ENCODE results near the gene CACNA1I. TPM values are rescaled to one million over a fixed set of nuclear protein-coding genes. Genes with fewer than 3 reads are reported as not detected.
A peak's percentile ranks its signal among the peaks of the same experiment; 100 is the strongest.
"Not testable (repeated sequence)": the region's sequence is repeated elsewhere in the genome, so short reads cannot be mapped to it uniquely, and the experiment has no call there.

CACNA1I gene
- 0.10 TPM in 1 of 2 replicates, not detected in the other for total RNA-seq

- DNase-seq (ENCODE audit: low read depth), result no peak
Observed at GRCh38 chr22:39570665-39571064, at the start of gene CACNA1I. CACNA1I (plus strand) TSS chr22:39570753; CDS start chr22:39570753, 0 bp downstream.

DNA sequence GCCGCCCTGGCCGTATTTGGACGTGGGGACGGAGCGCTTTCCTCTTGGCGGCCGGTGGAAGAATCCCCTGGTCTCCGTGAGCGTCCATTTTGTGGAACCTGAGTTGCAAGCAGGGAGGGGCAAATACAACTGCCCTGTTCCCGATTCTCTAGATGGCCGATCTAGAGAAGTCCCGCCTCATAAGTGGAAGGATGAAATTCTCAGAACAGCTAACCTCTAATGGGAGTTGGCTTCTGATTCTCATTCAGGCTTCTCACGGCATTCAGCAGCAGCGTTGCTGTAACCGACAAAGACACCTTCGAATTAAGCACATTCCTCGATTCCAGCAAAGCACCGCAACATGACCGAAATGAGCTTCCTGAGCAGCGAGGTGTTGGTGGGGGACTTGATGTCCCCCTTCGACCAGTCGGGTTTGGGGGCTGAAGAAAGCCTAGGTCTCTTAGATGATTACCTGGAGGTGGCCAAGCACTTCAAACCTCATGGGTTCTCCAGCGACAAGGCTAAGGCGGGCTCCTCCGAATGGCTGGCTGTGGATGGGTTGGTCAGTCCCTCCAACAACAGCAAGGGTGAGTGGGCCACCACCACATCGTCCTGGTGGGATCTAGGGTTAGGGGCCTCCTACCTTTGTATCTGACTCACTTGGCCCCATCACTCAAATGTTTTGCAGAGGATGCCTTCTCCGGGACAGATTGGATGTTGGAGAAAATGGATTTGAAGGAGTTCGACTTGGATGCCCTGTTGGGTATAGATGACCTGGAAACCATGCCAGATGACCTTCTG is 49.3 kb upstream of the CACNA1I start:
- not testable (repeated sequence) for DNase-seq (ENCODE audit: low read depth)

- not testable (repeated sequence) for DNase-seq (ENCODE audit: low read depth)
Observed at GRCh38 chr22:39522091-39522490, 48.5 kb upstream of the CACNA1I start.

DNA sequence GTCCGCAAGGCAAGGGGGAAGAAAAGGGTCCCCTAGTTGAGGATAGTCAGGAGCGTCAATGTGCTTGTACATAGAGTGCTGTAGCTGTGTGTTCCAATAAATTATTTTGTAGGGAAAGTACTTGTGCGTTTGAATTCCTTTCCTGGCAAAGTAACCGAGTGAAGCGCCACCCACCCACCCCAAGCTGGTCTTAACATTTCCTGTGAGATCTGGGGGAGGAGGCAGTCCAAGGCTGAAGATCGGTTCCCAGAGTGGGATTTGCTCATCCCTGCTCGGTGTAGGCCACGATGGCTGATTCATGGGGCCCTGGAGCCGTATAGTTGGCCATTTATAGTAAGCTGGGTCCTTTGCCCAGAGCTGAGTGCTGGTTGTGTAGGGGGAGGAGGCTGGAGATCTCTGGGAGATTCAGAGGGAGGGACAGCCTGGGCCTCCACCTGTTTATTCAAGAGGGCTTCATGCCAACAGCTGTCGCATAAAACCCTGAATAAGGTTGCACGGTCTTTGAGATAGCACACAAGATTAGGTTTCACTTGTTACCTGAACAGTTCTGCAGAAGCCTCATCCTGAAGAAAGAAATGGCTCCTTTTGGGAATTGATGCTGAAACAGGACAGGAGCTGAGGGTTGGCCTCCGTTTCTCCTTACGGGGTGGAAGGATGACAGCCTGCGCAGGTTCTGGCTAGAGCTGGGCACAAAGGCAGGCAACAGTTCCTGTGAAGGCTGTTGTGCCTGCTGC is 47.8 kb upstream of the CACNA1I start:
- DNase-seq (ENCODE audit: low read depth), result no peak

DNA sequence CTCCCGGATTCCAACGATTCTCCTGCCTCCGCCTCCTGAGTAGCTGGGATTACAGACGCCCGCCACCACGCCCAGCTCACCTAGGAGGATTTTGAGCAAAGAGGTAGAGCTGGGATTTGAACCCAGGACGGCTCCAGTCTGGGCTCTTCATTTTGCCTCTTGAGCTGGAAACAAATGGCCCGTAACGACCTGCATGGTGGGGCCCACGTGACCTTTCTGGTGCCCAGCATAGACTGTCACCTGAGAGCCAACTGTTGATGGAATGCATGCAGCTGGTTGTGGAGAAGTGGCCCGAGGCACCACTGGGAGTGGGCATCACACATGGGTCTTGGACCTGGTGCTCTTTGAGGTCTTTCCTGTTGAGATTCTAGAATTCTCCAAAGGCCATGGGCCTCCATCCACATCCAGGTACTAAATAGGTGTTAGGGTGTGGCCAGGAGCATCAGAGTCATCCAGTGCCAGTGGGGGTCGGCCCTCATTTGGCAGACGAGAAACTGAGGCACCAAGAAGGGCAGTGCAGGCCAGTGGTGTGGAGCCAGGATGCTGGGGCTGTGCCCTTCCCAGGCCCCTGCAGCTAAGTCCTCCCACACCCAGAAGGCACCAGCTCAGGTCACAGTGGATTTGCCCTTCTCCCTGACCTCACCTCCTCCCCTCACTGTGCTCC is 46.3 kb upstream of the CACNA1I start:
- DNase-seq (ENCODE audit: low read depth), result no peak

DNA sequence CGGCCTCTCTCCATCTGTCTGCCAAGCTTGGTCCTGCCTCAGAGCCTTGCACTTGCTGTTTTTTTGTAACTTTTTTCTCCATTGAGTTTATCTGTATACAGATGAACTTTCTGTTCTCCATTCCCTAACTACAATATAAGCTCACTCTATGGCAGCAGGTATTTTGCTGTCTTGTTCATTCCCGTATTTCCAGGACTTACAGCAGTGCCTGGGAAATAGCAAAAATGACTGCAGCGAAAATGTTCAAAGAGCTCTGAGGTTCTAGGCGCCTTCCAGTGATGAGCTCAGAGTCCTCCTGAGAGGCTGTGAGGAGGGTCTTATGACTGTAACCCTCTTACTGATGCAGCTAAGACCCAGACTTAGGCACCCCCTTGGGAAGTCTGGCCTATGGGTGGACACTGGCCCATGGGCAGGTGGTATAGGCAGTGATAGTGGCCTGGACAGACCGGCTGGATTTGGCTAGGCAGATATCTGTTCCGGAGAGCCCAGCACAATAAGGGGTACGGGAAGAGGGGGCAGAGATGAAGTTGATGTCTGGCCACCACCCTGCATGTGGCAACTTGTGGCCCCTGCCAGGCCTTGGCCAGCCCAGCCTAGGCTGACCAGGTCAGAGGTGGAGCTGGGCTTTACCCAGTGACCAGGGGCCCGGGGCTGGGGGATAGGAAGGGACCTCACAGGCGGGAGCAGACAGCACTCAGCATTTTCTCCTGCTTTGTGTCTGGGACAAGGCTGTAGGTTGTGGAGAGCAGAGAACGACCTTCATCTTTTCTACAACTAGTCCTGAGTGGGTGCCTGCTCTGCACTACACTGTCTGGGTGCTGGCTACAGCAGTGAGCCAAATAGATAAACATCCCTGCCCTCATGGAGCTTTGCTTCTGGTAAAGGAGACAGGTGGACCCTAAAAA is 45.5 kb upstream of the CACNA1I start:
- DNase-seq (ENCODE audit: low read depth), result no peak

- DNase-seq (ENCODE audit: low read depth), result no peak
Observed at GRCh38 chr22:39525658-39525975, 44.9 kb upstream of the CACNA1I start.

DNA sequence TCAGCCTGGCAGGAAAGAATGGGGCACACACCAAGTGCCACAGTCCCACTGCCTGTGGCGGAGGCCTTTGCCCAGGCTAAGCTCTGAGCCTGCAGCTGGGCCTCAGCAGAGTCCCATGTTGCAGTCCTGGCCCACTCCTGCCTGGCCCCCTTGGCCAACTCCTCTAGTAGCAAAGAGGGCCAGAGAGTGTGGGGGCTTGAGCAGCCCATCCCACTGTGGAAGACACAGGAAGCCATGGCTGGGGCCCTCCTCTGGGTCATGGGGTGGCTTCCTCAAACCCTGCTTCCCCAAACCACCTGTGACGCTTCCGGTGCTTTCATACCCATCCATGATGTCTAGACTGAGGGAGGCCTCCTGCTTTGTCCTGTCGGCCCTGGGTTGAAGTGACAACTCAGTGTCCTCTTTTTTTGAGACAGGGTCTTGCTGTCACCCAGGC is 43.8 kb upstream of the CACNA1I start:
- DNase-seq (ENCODE audit: low read depth), result no peak

GRCh38 chr22:39527481-39527961 is 43.0 kb upstream of the CACNA1I start:
- no peak for DNase-seq (ENCODE audit: low read depth)

DNA sequence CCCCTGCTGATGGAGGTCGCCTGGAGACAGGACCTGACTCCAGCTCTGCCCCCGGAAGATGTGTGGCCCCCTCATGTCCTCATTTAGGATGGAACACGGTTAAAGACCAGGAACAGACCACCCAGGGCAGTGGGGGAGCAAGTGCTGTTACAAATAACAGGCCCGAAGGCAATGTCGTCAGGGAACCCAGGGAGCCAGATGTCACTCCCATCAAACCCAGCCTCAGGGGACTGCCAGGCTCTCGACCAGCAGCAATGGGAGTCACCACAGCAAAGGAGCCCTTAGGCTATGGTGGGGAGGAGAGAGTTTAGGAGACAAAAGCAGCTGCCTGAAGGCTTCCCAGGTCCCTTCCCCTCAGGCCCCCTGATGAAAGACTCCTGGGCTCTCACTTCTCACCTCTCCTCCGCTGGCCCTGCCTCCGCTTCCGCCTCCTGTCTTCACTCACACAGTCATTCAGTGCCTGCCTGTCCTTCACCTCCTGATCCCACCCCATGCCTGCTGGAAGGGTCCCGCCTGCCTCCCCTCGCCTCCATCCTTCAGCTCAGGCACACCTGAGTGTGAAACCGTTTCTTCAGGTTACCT is 42.4 kb upstream of the CACNA1I start:
- DNase-seq (ENCODE audit: low read depth), result no peak

- peak; percentile 59 for DNase-seq (ENCODE audit: low read depth)
Observed at GRCh38 chr22:39528681-39529486, 41.7 kb upstream of the CACNA1I start.

DNA sequence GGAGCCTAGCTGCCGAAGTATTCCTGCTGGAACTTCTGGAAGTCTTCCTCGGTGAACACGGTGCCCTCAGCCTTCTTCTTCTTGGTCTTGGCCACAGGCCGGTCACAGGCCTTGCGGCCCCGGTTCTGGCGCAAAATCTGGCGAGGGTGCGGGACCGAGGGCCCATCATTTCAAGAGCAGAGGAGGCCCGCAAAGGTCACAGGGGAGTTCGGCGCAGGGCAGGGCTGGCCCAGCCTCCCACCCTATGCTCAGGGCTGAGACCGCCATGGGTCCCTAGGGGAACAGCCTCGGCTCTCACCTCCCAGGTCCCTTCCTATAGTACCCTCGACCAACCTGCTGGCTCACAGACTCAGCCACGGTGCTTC is 41.1 kb upstream of the CACNA1I start:
- no peak for DNase-seq (ENCODE audit: low read depth)

DNA sequence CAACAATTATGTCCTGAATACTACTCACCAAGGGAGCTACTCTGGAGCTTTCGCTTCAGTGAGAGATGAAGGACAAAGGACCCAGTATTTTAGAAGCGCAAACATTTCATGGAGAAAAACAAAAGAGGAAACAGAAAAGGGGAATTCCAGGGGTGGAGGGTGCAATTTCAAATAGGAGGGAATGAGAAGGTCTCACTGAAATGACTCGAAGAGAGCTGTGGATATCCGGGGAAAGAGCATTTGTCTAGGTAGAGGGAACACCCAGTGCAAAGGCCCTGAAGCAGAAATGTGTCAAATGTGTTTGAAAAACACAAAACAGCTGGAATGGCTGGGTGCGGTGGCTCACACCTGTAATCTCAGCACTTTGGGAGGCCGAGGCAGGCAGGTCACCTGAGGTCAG is 40.4 kb upstream of the CACNA1I start:
- no peak for DNase-seq (ENCODE audit: low read depth)

DNA sequence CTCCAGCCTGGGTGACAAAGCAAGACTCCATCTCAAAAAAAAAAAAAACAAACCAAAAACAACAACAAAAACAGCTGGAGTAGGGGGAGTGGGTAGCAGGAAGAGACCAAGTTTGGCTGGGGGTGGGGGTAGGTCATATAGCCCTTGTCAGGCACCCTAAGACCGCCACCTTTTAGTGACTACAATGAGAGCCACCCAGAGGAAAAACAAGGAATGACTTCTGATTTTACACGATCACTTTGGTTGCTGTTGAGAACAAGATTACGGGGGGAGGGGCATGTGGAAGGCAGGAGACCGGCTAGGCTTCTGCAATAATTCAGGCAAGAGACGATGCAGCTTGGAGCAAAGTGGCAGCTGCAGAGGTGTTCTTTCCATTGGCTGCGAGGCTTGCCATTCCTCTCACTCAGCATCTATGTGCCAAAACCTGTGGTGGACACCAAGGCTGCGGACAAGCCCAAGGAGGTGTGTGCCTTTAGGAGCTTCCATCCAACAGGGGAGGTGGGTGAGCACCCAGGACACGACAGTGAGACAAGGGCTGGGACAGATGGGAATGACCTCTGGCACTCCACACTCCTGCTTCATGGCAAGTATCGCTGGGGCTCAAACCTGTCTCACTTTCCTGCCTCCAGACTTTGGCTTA is 39.7 kb upstream of the CACNA1I start:
- no peak for DNase-seq (ENCODE audit: low read depth)

DNA sequence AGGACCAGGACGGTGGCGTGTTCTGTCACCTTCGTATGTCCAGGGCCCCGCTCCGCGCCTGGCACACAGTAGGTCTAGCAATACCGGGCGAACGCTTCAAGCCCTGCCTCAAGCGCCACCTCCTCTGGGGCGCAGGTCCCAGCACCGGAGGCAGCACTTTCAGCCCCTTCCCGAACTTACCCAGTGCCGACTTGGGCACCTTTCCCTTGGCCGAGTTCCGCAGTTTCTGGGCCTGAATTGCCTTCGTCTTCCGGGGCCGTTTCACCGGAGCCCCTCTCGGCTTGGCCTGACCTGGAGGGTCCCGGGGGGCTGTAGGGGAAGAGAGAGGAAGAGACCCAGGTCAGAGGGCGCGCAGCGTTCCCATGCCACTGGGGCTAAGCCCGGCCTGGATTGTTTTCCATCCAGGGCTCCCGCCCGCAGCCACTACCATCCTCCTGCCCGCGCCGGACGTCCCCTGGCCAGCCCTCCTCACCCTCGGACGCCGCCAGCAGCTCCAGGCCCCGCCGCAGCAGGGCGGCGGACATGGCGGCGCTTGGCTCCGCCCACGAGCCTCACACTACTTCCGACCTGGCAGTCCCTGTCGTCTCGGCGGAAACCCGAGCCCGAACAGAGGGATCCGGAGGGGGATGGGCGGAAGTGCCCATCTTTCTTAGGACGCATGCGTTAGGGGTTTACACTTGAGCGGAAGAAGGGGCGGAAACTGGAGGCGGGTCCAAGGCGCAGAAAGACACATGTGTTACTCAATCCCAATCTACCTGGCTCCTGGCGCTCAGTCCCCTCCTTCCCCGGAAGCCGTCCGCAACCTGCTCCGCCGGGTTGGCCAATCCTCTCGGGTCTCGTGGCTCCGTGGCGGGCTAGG is 38.1 kb upstream of the CACNA1I start, which contains the start of gene RPS19BP1:
Gene RPS19BP1, minus strand, starts transcription at position 534 of the 859 bp plus-strand sequence. Its CDS starts 10 bp downstream, at position 524.
- DNase-seq (ENCODE audit: low read depth), result peak; percentile 99

GRCh38 chr22:39534092-39534506 is 36.5 kb upstream of the CACNA1I start:
- no peak for DNase-seq (ENCODE audit: low read depth)

DNA sequence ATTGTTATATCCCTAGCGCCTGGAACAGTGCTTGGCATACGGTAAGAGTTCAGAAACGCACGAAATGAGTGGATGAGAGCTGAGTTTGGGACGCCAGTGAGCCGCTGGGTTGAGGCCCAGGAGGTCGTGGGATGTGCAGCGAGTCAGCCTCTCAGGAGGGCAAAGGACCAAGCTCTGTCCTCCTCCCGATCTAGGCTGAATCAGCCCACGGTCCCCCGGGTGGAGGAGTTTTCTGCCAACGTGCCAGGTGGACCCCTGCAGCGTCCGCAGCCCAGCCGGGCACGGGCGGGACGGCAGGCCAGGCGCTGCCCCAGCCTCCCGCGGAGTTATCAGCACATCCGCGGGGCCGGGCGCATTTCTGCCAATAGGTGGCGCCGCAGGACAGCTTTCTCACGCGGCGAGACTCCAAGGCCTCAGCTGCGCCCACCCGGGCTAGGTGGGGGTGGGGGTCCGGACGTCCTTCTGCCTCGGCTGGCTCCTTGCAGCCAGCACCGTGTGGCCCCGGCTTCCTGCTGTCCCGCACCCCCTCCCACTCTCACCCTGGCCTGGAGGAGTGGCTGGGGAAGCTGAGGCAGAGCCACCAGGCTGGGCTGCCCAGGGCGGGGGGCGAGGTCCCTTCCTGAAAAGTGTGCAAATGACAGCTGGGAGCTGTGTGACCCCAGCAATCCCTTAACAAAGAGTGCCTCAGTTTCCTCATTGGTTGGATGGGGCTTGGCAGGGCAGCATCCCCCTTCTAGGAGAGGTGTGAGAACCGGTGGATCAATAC is 35.8 kb upstream of the CACNA1I start:
- no peak for DNase-seq (ENCODE audit: low read depth)

DNA sequence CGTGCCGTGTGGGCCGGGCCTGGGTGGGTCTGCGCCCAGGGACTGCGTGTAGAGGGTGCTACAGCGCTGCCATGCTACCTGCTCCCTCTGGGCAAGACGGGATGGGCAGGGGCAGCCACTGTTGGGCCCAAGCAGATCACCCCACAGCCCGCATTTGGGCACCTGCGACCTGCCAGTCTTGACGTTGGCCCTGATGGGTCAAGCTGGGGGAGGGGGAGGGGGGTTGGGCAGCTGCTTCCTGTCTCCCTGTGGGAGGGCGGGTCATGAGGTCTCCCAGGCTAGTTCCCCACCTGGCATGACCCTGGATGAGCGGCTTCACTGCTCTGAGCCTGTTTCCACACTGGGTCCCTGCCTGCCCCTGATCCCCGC is 35.2 kb upstream of the CACNA1I start:
- DNase-seq (ENCODE audit: low read depth), result no peak
